HG03439 (cell line): ENCODE data around the gene CEMIP.
"Not testable (repeated sequence)": the region's sequence is repeated elsewhere in the genome, so short reads cannot be mapped to it uniquely, and the experiment has no call there.

Experiments used
- ATAC-seq: cut with Tn5 transposase; IDR thresholded peaks from one replicate; pipeline ENCODE4 v1.9.1; 2021; ENCODE audit warnings: mild to moderate bottlenecking, moderate library complexity; ENCODE audit not compliant: unreplicated experiment

Gene CEMIP

GRCh38 chr15:80945605-80946004 lies 166.4 kb downstream of the CEMIP start:
- no peak for ATAC-seq

GRCh38 chr15:80946576-80946975 lies 167.4 kb downstream of the CEMIP start:
- ATAC-seq: no peak

- no peak for ATAC-seq
Observed at GRCh38 chr15:80948651-80949292, 169.6 kb downstream of the CEMIP start.

DNA sequence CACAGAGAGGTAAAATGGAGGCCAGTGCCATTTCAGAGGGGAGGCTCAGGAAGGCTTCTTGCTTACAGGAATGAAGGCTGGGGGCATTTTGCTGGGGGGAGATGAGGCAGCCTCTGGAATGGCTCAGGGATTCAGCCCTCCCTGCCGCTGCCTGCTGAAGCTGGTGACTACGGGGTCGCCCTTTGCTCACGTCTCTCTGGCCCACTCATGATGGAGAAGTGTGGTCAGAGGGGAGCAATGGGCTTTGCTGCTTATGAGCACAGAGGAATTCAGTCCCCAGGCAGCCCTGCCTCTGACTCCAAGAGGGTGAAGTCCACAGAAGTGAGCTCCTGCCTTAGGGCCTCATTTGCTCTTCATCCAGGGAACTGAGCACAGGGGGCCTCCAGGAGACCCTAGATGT lies 170.6 kb downstream of the CEMIP start:
- ATAC-seq: no peak

DNA sequence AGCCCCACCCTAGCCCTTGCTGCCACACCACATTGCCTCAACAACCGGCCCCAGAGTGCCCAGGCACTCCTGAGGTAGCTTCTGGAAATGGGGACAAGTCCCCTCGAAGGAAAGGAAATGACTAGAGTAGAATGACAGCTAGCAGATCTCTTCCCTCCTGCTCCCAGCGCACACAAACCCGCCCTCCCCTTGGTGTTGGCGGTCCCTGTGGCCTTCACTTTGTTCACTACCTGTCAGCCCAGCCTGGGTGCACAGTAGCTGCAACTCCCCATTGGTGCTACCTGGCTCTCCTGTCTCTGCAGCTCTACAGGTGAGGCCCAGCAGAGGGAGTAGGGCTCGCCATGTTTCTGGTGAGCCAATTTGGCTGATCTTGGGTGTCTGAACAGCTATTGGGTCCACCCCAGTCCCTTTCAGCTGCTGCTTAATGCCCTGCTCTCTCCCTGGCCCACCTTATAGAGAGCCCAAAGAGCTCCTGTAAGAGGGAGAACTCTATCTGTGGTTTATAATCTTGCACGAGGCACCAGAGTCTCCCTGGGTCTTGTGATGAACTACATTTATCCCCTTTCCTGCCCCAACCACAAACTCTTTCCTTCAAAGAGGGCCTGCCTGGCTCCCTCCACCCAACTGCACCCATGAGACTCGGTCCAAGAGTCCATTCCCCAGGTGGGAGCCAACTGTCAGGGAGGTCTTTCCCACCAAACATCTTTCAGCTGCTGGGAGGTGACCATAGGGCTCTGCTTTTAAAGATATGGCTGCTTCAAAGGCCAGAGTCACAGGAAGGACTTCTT lies 171.3 kb downstream of the CEMIP start:
- no peak for ATAC-seq

DNA sequence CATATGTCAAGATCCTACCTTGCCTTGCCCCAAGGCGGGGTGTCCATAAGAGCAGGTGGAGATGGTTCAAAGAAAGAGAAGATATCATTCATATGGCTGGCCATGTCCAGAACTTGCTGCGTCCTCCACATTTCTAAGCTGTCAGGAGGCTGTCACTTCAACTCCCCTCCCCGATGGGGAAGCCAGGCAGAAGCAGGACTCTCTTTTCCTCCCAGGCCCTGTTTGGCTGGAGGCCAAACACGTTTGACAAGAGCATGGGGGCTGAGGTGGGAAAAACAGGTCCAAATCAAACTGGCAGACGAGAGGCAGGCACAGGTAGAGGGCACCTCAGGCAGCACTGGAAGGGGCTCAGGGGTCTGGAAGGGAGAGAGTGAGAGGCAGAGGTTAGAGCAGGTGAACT lies 172.8 kb downstream of the CEMIP start:
- no peak for ATAC-seq

GRCh38 chr15:80953001-80953952 lies 174.1 kb downstream of the CEMIP start:
- ATAC-seq: no peak

DNA sequence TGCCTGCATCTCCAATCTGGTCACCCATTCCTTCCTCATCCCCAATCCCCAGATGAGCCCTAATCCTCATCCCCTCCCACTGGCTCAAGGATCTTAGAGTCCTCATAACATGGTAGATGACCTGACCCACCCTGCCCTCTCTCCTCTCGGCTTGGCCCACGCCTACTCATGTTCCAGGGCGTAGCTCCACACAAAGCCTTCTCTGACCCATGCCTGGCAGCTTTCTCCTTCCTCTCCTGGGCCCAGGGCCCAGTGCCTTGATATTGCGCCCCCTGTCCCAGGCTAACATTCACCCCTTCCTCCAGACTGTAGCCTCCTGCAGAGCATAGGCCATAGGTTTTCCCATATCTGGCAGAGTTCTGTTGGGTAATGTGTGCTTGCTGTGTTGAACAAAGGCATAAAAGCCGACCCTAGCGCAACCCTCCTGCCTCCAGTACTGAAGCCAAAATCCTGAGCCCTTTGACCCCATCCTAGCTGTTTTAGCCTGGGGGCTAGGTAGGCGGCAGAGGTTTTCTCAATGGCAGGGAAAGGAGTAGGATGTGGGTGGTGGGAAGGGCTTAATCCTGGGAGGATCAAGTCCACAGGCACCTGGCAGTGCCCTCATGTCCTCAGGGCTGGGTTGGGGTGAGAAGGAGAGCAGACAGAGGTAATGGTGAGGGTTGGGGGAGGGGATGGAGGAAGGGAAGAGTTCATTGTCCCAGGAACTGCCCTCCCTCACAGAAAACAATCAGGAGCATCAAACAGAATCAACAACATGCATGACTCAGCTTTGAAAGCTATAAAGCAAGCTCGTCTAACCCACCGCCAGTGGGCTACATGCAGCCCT lies 175.0 kb downstream of the CEMIP start:
- ATAC-seq: no peak

GRCh38 chr15:80955571-80956452 lies 176.6 kb downstream of the CEMIP start:
- ATAC-seq: not testable (repeated sequence)

DNA sequence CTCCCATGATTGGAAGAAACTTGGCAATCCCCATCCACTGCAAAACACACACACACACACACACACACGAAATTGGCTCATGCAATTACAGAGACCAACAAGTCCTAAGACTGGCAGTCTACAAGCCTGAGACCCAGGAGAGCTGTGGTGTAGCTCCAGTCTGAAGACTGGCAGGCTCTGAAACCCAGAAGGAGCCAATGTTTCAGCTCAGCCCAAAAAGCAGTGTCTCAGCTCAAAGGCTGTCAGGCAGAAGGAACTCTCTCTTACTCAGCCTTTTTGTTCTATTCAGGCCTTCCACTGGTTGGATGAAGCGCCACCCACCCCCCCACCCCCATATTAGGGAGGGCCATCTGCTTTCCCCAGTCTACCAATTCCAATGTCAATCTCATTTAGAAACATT lies 178.4 kb downstream of the CEMIP start:
- ATAC-seq: no peak

DNA sequence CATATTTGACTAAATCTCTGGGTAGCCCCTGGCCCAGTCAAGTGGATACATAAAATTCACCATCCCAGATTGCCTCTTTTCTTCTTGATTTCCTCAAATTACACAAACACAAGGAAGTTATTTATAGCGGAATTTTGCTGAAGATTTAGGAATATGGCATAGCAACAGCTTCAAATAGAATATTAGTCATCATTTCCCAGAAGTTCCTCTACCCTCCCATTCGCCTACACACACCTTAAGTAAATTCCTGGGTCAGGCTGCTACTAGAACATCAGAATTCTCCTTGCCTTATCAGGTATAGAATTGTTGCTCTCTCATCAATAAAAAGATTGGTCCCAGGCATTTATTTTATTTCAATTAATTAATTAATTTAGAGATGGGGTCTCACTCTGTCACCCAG lies 178.8 kb downstream of the CEMIP start:
- ATAC-seq: no peak

GRCh38 chr15:80958818-80959495 lies 179.8 kb downstream of the CEMIP start:
- no peak for ATAC-seq

GRCh38 chr15:80965454-80965853 lies 186.3 kb downstream of the CEMIP start:
- ATAC-seq: not testable (repeated sequence)

GRCh38 chr15:80966431-80967197 lies 187.4 kb downstream of the CEMIP start:
- ATAC-seq: no peak

- no peak for ATAC-seq
Observed at GRCh38 chr15:80967451-80967850, 188.3 kb downstream of the CEMIP start.

- ATAC-seq: no peak
Observed at GRCh38 chr15:80967991-80968510, 188.9 kb downstream of the CEMIP start.

GRCh38 chr15:80969316-80969715 lies 190.1 kb downstream of the CEMIP start:
- ATAC-seq: no peak
